Gastrocnemius medialis (tissue), 4 donors: Measurements from ENCODE around the gene ELL2. TPM values are rescaled to one million over a fixed set of nuclear protein-coding genes. Genes with fewer than 3 reads are reported as not detected.

Experiments
- ATAC-seq, 2 donors: fragments of 150-250 bp; one replicate each; pipeline ENCODE4 v1.9.1; 2016
- DNase-seq, 2 donors: peaks; one replicate each; pipeline ENCODE4 v3.0.0-alpha.2; 2019
- H3K27ac ChIP-seq, 4 donors: fragments of 200-600 bp; sonication (generic); 1 replicate in 1 of 4; 2 replicates in 3 of 4; pipeline ENCODE4 v1.5.1; 2016 to 2018; ENCODE audit warnings: mild to moderate bottlenecking in 2 of 4, moderate library complexity in 1 of 4
- H3K27me3 ChIP-seq, 3 donors: fragments of 200-600 bp; sonication (generic) in 2 of 3; 1 replicate in 1 of 3; 2 replicates in 2 of 3; pipeline versions ENCODE4 v1.5.1 to v1.6.0; 2016 to 2019; ENCODE audit warnings: mild to moderate bottlenecking in 1 of 3, moderate library complexity in 1 of 3
- H3K36me3 ChIP-seq, 2 donors: fragments of 200-600 bp; sonication (generic) in 1 of 2; one replicate each; pipeline ENCODE4 v1.5.1; 2017 to 2018
- H3K4me1 ChIP-seq, 2 donors: fragments of 200-600 bp; sonication (generic) in 1 of 2; one replicate each; pipeline ENCODE4 v1.5.1; 2016 to 2017; ENCODE audit warnings: mild to moderate bottlenecking in 2 of 2
- H3K4me3 ChIP-seq, 4 donors: fragments of 200-600 bp; sonication (generic) in 3 of 4; 1 replicate in 1 of 4; 2 replicates in 3 of 4; pipeline ENCODE4 v1.5.1; 2016 to 2019; ENCODE audit warnings: mild to moderate bottlenecking in 2 of 4
- H3K9me3 ChIP-seq, 3 donors: fragments of 200-600 bp; sonication (generic) in 2 of 3; 1 replicate in 1 of 3; 2 replicates in 2 of 3; pipeline ENCODE4 v1.5.1; 2016 to 2019
- CTCF ChIP-seq, 5 experiments: fragments of 450-650 bp in 3 of 5; fragments of 200-600 bp in 2 of 5; sonication (generic) in 2 of 5; IDR thresholded peaks in 4 of 5; conservative IDR thresholded peaks in 1 of 5; 1 replicate in 4 of 5; 2 replicates in 1 of 5; pipeline ENCODE4 v1.5.1; 2016 to 2019; ENCODE audit warnings: antibody characterized with exemption in 5 of 5, mild to moderate bottlenecking in 3 of 5, moderate library complexity in 3 of 5
- POLR2A ChIP-seq, 2 donors: fragments of 450-650 bp; IDR thresholded peaks; one replicate each; pipeline ENCODE4 v1.6.1; 2017; ENCODE audit warnings: antibody characterized with exemption in 2 of 2, mild to moderate bottlenecking in 2 of 2, moderate library complexity in 2 of 2
- in situ Hi-C, 4 donors: fragments of 200-750 bp; cut with MboI; loops; one replicate each; pipeline versions ENCODE4 v1.15.0 to v1.8.0; 2017; ENCODE audit warnings: low sequenced_read_pairs in 4 of 4
- intact Hi-C: fragments of 100-400 bp; cut with DNase I; formaldehyde crosslinking; loops from one replicate; pipeline ENCODE4 v1.15.1; 2023; ENCODE audit warnings: low total_unique reads
- total RNA-seq, 4 donors: library from RNA; depleted of rRNA; stranded (reverse); fragments of >200 nt; gene quantifications; one replicate each; pipeline versions ENCODE4 v1.1.0 to v1.2.3, GENCODE V29; 2016

Gene ELL2
- total RNA-seq, 4 donors from 2014 or later = 35.2 to 64.5 (median 42.9) TPM

- ATAC-seq (no peak), DNase-seq (no peak)
- Histone ChIP-seq H3K9me3 (no peaks in the 10 kb centered on the region), H3K27me3 (no peaks in the 10 kb centered on the region), H3K27ac (no peak overlapping the region), H3K4me1 (peaks cover 7 to 17% of the 10 kb centered on the region in 2 donors), H3K4me3 (no peak overlapping the region), H3K36me3 (no peaks in the 10 kb centered on the region)
- no peak for TF ChIP-seq POLR2A (IDR thresholded peaks at IDR 0.05)
- no peak for TF ChIP-seq CTCF (IDR thresholded peaks at IDR 0.05 in 4 of 5, conservative IDR thresholded peaks at IDR 0.05 in 1 of 5)
- in situ Hi-C loops (no loop called here), intact Hi-C loops (no loop called here)
These were observed 35.7 kb downstream of the ELL2 start for GRCh38 chr5:95925939-95926338.

- H3K27ac ChIP-seq = peak overlapping the region in 1 of 4 donors; percentile 44
- in situ Hi-C loops = no loop called here
These were observed 36.3 kb downstream of the ELL2 start for GRCh38 chr5:95925378-95925744.

GRCh38 chr5:95924720-95925377 lies 36.8 kb downstream of the ELL2 start:
- DNase-seq (peak in 1 of 2 donors; percentile 9), ATAC-seq (peak; percentile 76 to 91)
- in situ Hi-C loops = no loop called here
- Histone ChIP-seq H3K4me1 (peaks cover 7 to 14% of the 10 kb centered on the region in 2 donors), H3K27me3 (no peaks in the 10 kb centered on the region), H3K4me3 (no peak overlapping the region), H3K27ac (peak overlapping the region in 1 of 4 donors; percentile 44), H3K9me3 (no peaks in the 10 kb centered on the region), H3K36me3 (no peaks in the 10 kb centered on the region)
- TF ChIP-seq POLR2A (IDR thresholded peaks at IDR 0.05) (no peak), CTCF (IDR thresholded peaks at IDR 0.05 in 4 of 5, conservative IDR thresholded peaks at IDR 0.05 in 1 of 5) (no peak)
- intact Hi-C loops = no loop called here

More at GRCh38 chr5:95925378-95925744, 36.3 kb downstream of the ELL2 start:
- DNase-seq (no peak), ATAC-seq (no peak)
- Histone ChIP-seq H3K9me3 (no peaks in the 10 kb centered on the region), H3K4me1 (peaks cover 7 to 15% of the 10 kb centered on the region in 2 donors), H3K4me3 (no peak overlapping the region), H3K27me3 (no peaks in the 10 kb centered on the region), H3K36me3 (no peaks in the 10 kb centered on the region)
- intact Hi-C loops = no loop called here
- TF ChIP-seq CTCF (IDR thresholded peaks at IDR 0.05 in 4 of 5, conservative IDR thresholded peaks at IDR 0.05 in 1 of 5) (no peak), POLR2A (IDR thresholded peaks at IDR 0.05) (no peak)

GRCh38 chr5:95923918-95924544 lies 37.6 kb downstream of the ELL2 start:
- Histone ChIP-seq H3K36me3 (no peaks in the 10 kb centered on the region), H3K27me3 (no peaks in the 10 kb centered on the region), H3K27ac (no peak overlapping the region), H3K4me1 (peaks cover 8 to 14% of the 10 kb centered on the region in 2 donors), H3K4me3 (no peak overlapping the region), H3K9me3 (no peaks in the 10 kb centered on the region)
- DNase-seq = no peak
- no peak for ATAC-seq
- intact Hi-C loops = no loop called here
- TF ChIP-seq CTCF (IDR thresholded peaks at IDR 0.05 in 4 of 5, conservative IDR thresholded peaks at IDR 0.05 in 1 of 5) = no peak
- TF ChIP-seq POLR2A (IDR thresholded peaks at IDR 0.05) = no peak
- in situ Hi-C loops = no loop called here
